Lung (tissue), 12 donors: Measurements from ENCODE around the gene SYNPR. TPM values are rescaled to one million over a fixed set of nuclear protein-coding genes. Genes with fewer than 3 reads are reported as not detected.

ENCODE experiments used
- ATAC-seq: fragments of 200-7000 bp; cut with Tn5 transposase; one replicate; pipeline ENCODE4 v1.9.1; 2020; ENCODE audit warnings: moderate number of reproducible peaks; ENCODE audit not compliant: insufficient read depth, low FRiP score
- DNase-seq, 3 donors: peaks; one replicate each; pipeline ENCODE4 v3.0.0-alpha.2; 2013 to 2017
- H3K27ac ChIP-seq, 2 donors: one replicate each; pipeline ENCODE4 v1.5.1; 2013; ENCODE audit warnings: mild to moderate bottlenecking in 2 of 2, moderate library complexity in 2 of 2, control low read depth in 1 of 2, inconsistent platforms in 1 of 2, low read depth in 1 of 2, low read length in 1 of 2
- H3K27me3 ChIP-seq, 3 donors: one replicate each; pipeline ENCODE4 v1.5.1; 2013; ENCODE audit warnings: low read length in 2 of 3; ENCODE audit not compliant: control insufficient read depth in 3 of 3, insufficient read depth in 3 of 3
- H3K36me3 ChIP-seq, 4 donors: one replicate each; pipeline ENCODE4 v1.5.1; 2013; ENCODE audit warnings: low read length in 4 of 4, mild to moderate bottlenecking in 1 of 4, moderate library complexity in 1 of 4; ENCODE audit not compliant: control insufficient read depth in 4 of 4, insufficient read depth in 4 of 4
- H3K4me1 ChIP-seq, 5 donors: one replicate each; pipeline ENCODE4 v1.5.1; 2013; ENCODE audit warnings: low read length in 5 of 5, mild to moderate bottlenecking in 2 of 5, moderate library complexity in 1 of 5; ENCODE audit not compliant: control insufficient read depth in 5 of 5, insufficient read depth in 5 of 5
- H3K4me3 ChIP-seq: one replicate; pipeline ENCODE4 v1.5.1; 2013; ENCODE audit warnings: mild to moderate bottlenecking, control low read depth, moderate library complexity
- H3K9ac ChIP-seq, 2 donors: one replicate each; pipeline ENCODE4 v1.5.1; 2013; ENCODE audit warnings: low read length in 2 of 2, control low read depth in 1 of 2; ENCODE audit not compliant: insufficient read depth in 1 of 2
- H3K9me3 ChIP-seq, 4 donors: one replicate each; pipeline ENCODE4 v1.5.1; 2013; ENCODE audit warnings: low read length in 3 of 4, mild to moderate bottlenecking in 1 of 4, moderate library complexity in 1 of 4; ENCODE audit not compliant: control insufficient read depth in 4 of 4, insufficient read depth in 3 of 4
- CTCF ChIP-seq: IDR thresholded peaks from 2 replicates; pipeline ENCODE4 v1.5.1; 2012; ENCODE audit warnings: mild to moderate bottlenecking; ENCODE audit errors: control extremely low read depth, extremely low read depth
- WGBS, 2 donors: extraction: QIAGEN DNeasy Blood & Tissue Kit; methylation state at CpG; one replicate each; pipeline ENCODE4 v1.1.7; 2013; 5-methylcytosine and 5-hydroxymethylcytosine counted together
- polyA plus RNA-seq, 2 donors: library from polyadenylated mRNA; stranded (reverse); fragments of 200-250 nt; gene quantifications; one replicate each; pipeline ENCODE4 v1.2.1, GENCODE V29; 2013
- total RNA-seq, 2 donors: library from RNA; depleted of rRNA in 1 of 2; stranded (reverse); fragments of >200 nt in 1 of 2; gene quantifications; one replicate each; pipeline ENCODE4 v1.2.1, GENCODE V29; 2014 to 2021
- donor health status: control.
- donor health status: control.
- donor health status: Bipolar disorder and iron deficiency.
- donor health status: healthy.
- donor health status: DM: yes; HTN: yes; CAD: no.

Gene SYNPR
- total and polyA plus RNA-seq, 4 donors, result 0.43 TPM; not detected in 3

- 77 to 89% methylated on average over 5 of the region's 5 CpGs for WGBS, 2 donors
- TF ChIP-seq CTCF, result no peak
- no peak for DNase-seq
- Histone ChIP-seq H3K9ac (no peak overlapping the region), H3K27me3 (no peaks in the 10 kb centered on the region), H3K4me3 (no peak overlapping the region), H3K9me3 (no peaks in the 10 kb centered on the region), H3K4me1 (no peaks in the 10 kb centered on the region), H3K27ac (no peak overlapping the region), H3K36me3 (no peaks in the 10 kb centered on the region)
- ATAC-seq, result no peak
These were observed 75.3 kb downstream of the SYNPR start for GRCh38 chr3:63353383-63353782.

GRCh38 chr3:63354160-63354559 is 76.1 kb downstream of the SYNPR start:
- no peak for TF ChIP-seq CTCF
- Histone ChIP-seq H3K9me3 (no peaks in the 10 kb centered on the region), H3K4me3 (no peak overlapping the region), H3K4me1 (no peaks in the 10 kb centered on the region), H3K27me3 (no peaks in the 10 kb centered on the region), H3K27ac (no peak overlapping the region), H3K36me3 (no peaks in the 10 kb centered on the region), H3K9ac (no peak overlapping the region)
- WGBS, 2 donors, result 64 to 75% methylated on average over 1 of the region's 1 CpG
- ATAC-seq (no peak), DNase-seq (no peak)

- no peak for TF ChIP-seq CTCF
- H3K9ac ChIP-seq, result no peak overlapping the region
- H3K27me3 ChIP-seq, result no peaks in the 10 kb centered on the region
- H3K27ac ChIP-seq, result no peak overlapping the region
- DNase-seq (no peak), ATAC-seq (no peak)
- WGBS, 2 donors, result 69 to 73% methylated on average over 2 of the region's 2 CpGs
- no peaks in the 10 kb centered on the region for H3K36me3 ChIP-seq
- H3K4me1 ChIP-seq, result no peaks in the 10 kb centered on the region
- H3K9me3 ChIP-seq, result no peaks in the 10 kb centered on the region
- no peak overlapping the region for H3K4me3 ChIP-seq
These were observed 77.7 kb downstream of the SYNPR start for GRCh38 chr3:63355809-63356208.

GRCh38 chr3:63364495-63364894 is 86.4 kb downstream of the SYNPR start:
- Histone ChIP-seq H3K36me3 (no peaks in the 10 kb centered on the region), H3K27ac (no peak overlapping the region), H3K9me3 (no peaks in the 10 kb centered on the region), H3K4me1 (peaks cover 0 to 5% (median 0%) of the 10 kb centered on the region in 5 donors), H3K27me3 (no peaks in the 10 kb centered on the region), H3K4me3 (no peak overlapping the region), H3K9ac (no peak overlapping the region)
- no peak for TF ChIP-seq CTCF
- no peak for ATAC-seq
- 16 to 19% methylated on average over 1 of the region's 1 CpG for WGBS, 2 donors
- DNase-seq, result peak in 2 of 3 donors; percentile 35 to 68
